HG03439 (cell line): ENCODE data around the gene C2orf78.
"Not testable (repeated sequence)": the region's sequence is repeated elsewhere in the genome, so short reads cannot be mapped to it uniquely, and the experiment has no call there.

Source experiments
- ATAC-seq: cut with Tn5 transposase; IDR thresholded peaks from one replicate; pipeline ENCODE4 v1.9.1; 2021; ENCODE audit warnings: mild to moderate bottlenecking, moderate library complexity; ENCODE audit not compliant: unreplicated experiment

The C2orf78 gene, protein sequence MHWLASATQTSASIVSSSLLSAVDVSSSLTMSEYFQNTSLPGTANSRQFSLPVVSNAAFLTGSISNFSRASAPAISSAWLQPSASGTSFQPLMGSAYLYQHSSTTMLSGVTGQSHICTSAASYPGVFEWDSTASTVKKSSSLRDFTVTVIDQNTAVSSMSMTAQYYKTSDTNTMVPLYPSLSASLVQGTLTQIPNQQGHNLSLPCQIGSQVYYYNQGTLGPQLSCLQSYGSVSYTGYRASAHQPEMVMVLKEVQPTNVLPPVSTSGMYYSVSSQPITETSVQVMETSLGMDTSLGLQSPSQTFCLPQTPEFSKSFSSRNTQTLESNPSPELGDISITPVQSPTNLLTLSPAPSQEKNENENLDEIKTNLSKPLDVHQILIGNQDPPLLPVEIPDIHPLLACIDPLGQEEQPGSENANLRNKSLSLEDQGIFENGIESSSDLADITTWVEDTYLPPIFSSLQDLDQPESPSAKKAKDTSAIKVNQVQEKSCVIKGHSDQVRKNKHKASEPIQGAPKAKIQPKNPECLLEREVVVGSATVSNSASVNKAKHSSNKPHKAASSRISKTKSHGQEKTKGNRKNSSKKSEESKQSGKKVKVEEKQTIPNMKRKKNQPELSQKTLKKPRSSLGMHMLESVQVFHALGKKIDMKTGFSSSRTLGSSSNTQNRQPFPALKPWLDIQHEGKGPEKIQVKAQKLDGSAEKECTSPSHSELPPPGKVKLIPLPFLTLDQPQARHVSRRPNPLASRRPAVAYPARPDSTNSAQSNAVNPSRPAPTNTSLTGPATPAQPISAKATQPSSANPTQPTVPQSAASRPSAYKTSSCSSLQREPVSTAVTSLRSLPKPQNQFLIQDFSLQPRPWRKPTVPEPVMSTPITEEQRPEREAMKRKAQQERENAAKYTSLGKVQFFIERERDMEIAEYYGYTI

DNA sequence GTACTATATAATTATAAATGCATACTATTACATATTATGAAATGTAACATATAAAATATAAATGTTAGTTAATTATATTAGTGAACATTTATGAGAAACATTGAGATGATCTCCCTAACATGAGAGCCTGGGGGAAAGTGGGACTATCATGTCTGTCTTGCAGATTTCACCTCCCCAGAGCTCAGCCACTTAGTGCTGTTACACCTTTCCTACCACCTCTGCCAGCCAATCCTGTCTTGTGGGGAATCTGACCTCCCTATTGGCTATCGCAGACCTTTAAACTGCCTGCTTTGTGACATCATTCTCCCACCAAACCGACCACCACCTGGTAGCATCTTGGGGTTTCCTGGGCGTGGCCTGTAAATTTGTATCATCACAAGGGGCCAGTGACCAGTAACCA is at the start of gene C2orf78:
Gene C2orf78, plus strand, starts transcription at position 301 of the 400 bp plus-strand sequence. CDS start 127 bp downstream, outside the sequence.
- not testable (repeated sequence) for ATAC-seq

DNA sequence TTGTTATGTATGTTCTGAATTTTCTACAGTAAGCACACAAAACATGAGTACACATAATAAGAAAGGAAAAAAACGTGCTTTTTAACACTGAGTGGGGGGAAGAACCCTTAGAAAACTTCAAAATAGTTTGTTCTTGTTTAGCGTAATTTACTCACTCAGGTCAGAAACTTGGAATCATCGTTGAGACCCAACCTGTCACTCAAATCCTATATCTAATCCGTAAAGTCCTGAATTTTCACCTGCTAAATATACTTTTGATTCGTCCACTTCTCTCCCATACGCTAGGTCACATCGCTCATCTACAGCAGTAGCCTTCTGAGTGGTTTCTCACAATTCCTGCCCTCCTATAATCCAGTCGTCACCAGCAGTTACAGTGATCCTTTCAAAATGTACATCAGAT is 47.6 kb upstream of the C2orf78 start:
- ATAC-seq = no peak

DNA sequence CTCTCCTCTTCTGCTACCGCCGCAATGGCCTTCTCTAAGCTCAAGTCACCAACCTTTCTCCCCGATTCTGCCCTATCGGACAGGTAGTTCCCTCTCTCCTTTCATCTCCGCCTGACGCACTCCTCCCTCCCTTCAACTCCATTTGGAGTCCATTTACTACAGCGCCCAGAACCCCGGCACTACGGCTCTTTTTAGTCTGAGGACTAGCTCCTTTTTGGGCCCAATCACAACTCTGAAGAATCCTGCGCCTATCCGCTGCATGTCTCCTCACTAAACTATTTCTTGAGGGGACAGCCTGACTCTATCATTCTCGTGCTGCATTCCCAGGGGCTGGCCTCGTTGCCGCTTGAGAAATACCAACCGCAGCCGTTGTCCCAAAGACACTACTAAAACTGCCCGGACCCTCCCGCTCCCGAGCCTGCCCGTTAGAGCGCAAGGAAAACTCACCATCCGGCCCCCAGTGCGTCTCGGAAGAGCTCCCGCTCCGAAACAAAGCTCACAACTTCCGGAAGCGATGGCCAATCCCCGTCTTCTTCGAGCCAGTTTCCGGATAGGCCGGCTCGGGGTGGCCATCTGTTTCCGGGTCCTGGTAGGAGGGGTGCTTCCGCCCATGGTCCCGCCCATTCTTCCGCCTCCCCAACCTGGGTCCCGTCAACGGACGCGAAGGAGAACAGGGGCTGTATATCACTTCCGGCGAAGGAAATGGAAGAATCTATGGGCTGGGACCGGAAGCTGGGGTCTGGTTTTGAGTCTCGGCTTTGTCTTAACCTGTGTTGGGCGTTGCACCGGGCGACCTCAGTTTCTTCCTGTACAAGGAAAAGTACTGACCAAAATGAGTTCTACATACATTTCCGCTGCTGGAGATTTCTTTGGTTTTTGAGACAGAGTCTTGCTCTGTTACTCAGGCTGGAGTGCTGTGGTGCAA is 46.9 kb upstream of the C2orf78 start, which contains the start of gene TPRKB:
Gene TPRKB, minus strand, starts transcription at position 491 of the 925 bp plus-strand sequence. CDS start 2,776 bp downstream, outside the sequence.
- peak; percentile 91 for ATAC-seq

DNA sequence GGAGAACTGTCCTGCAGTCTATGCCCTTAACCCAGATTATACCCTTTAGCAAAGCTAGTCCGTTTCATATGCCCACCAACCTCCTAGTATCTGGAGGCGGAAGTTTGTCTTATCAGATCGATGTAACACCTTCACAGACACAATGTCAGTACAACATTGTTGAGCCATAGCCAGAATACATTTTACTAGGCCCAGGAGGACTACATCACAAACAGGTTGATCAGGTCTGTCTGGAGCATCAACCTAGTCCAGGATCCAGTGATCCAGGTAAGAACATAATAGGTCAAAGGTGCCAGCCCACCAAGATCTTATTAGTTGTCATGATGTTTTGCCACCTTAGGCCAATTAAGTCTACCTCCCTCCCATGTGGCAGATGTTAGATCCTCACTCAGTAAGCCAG is 44.9 kb upstream of the C2orf78 start:
- no peak for ATAC-seq

DNA sequence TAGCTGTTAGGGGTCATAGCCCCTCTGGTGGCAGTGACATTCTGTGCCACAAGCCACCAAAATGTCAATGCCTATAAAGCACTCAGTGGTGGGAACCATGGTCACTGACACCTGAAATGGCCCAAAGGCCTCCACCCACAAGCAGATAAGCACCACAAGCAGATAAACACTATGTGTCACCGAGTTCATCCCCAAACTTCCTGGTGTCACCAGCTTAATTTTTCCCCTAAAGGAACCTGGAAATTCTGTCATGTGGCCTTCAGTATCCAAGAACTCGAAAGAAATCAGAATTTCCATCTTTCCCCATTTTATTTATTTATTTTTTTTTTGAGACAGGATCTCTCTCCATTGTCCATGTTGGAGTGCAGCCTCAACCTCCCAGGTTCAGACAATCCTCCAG is 43.2 kb upstream of the C2orf78 start:
- no peak for ATAC-seq

DNA sequence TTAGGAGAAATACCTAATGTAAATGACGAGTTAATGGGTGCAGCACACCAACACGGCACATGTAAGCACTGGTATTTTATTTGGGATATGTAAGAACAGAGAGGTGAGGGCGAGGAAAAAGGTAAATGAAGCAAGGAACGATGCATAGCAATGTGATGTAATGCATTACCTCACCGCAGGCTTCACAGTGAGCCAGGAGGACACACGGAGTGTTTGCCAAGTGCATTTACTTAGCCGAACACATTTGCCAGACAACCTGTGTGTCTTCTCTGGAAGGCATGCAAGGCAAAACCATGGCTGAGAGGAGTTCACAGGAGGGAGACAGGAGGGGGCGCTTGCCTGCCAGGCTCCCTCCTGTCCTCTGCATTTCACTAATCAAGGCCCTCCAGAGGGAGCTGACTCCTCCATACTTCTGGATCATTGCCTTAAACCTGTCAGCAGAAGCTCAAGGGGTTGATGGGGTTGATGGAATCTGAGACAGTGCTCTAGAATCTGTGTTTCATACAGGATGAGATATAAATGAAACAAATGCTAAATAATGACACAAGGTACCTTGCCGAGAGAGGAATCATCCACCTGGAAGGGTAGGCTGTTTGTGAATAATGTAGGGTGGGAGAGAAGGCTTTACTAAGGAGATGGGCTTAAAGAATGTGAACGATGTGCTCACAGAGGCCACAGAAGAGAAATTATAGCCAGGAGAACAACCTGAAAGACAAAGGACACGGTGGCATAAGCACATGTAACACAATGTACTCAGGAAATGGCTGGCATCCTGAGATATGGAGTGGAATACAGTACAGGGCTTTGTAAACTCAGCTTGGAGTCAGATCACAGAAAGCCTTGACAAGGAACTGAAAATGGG is 37.7 kb upstream of the C2orf78 start:
- ATAC-seq = no peak

DNA sequence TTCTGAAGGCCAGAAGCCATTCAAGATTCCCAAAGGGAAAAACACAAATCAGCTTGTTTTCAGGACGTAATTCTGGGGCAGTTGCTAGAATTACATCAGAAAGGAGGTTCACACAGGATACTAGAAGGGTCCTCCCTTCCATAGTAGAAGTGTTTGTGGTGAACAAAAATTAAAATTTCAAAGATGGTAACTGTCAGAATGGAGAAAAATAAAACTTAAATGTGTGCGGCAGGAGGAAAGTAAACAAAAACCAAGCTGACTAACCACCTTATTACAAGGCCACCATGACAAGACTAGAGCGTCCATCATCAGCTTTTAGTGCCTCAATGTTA is 37.1 kb upstream of the C2orf78 start:
- no peak for ATAC-seq

DNA sequence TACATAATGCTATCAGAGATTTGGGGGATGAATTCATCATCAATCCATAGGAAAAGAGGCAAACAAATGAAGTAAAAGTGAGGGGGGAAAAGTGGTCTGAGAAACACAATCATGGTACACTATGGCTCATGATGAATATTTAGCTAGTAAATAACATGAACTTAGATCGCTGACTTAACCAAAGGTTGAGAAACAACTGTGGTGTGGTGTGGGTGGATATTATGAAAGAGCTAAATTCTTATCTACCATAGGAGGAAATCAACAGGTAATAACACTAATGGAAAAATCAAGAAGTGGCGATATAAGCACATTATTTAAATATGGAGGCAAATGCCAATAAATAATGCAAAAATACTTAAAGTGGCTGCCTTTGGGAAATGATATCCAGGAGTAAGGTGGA is 34.7 kb upstream of the C2orf78 start:
- no peak for ATAC-seq

DNA sequence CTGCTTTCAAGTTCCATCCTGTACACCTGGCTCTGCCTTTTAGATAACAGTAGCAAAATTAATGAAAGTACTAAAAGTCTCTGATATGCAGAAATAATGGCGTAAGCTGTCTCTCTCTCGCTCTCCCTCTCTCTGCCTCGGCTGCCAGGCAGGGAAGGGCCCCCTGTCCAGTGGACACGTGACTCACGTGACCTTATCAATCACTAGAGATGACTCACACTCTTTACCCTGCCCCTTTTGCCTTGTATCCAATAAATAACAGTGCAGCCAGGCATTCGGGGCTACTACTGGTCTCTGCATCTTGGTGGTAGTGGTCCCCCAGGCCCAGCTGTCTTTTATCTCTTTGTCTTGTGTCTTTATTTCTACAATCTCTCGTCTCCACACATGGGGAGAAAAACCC is 29.7 kb upstream of the C2orf78 start:
- not testable (repeated sequence) for ATAC-seq

DNA sequence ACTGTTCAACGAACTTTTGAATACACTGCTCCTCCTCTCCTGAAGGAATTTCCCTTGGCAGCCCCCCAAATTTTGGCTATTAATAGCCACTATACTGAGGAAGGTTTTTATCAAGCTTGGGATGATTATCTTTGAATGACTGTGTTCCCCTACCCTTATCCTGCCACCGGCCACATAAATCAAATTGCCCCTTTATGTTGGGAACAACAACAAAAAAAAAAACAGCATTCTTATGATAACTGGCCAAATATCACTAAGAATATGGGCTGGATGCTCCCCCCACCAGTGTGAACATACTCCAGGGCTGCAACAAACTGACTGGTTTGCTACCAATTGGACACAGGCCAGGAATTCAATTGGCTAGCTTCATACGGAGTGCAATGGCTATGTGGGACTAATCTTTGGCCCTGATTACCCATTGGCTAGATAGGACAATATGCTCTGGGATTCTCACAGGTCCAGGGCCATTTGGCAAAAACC is 24.7 kb upstream of the C2orf78 start:
- no peak for ATAC-seq

DNA sequence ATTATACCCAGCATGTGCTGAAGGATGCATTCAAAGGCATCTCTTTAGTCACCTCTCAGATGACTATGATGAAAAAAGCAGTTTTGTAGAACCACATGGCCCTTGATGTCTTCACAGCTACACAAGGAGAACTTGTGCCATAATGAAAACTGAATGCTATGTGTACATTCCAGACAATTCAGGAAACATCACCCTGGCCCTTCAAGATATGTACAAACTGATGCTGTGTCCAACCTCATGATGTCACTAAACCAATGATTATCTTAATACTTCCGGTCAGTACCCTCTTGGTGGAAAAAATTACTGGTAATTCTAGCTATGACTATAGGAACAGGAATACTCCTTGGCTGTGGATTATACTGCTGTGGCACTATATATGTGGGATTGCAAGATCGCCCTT is 24.1 kb upstream of the C2orf78 start:
- no peak for ATAC-seq

DNA sequence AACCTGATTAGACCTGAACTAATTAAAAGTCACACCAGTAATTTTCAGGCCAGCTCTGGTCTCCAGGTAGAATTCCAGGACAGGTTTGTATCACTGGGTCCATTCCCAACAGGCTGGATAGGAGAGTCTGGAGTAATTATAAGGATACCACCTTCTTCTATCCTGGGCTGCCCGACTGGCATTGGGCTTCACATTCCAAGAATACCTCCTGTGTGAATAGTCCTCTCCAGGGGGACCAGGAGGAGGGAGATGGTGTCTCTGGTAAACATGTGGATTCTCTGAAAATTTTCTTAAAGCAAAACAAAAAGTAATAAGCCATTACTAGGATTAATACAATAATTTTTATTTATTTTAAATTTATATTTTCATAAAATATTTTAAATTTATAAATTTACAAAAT is 21.4 kb upstream of the C2orf78 start:
- ATAC-seq = no peak

DNA sequence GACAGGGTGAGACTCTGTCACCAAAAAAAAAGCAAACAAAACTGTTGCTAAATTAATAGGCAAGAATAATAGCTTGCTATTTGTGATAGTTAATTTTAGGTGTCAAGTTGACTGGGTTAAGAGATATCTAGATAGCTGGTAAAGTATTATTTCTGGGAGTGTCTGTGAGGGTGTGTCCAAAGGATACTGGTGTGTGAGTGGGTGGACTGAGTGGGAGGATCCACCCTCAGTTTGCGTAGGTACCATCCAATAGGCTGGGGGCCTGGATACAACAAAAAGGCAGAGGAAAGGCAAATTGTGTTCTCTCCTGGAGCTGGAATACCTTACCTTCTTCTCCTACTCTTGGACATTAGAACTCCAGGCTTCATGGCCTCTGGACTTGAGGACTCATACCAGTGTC is 19.0 kb upstream of the C2orf78 start:
- ATAC-seq = no peak

DNA sequence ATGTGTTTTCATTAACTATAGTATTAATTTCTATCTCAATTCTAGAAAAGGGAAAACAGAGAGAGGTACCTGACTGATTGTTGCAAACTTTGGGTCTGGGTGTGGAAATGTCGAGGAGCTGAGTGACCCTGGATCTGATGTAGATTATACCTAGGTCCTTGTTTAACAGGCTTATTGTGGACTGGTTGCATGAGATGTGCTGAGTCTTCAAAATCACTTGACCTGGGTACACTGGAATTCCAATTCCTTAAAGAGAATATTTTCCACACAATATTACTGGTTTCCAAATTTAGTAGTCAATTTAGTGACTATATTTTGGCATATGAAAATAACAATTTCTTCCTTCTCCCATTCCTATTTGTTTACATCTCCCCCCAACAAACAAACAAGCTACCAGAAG is 17.6 kb upstream of the C2orf78 start:
- ATAC-seq = no peak

DNA sequence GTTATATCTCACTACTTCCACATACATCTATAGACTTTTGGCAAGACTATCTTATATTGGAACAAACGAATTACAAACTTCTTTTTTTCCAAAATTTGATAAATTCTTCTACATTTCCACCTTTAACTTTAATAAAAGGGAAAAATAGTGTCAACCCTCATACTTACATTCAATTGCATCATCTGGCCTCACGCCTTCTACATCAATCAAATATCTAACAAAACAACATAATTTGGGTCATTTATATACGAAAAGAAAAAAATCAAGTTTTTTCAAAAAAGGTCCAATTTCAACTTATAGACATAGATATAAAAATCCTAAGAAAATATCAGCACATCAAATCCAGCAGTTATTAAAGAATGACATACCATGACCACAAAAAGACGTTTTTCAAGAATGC is 17.0 kb upstream of the C2orf78 start:
- ATAC-seq = no peak

DNA sequence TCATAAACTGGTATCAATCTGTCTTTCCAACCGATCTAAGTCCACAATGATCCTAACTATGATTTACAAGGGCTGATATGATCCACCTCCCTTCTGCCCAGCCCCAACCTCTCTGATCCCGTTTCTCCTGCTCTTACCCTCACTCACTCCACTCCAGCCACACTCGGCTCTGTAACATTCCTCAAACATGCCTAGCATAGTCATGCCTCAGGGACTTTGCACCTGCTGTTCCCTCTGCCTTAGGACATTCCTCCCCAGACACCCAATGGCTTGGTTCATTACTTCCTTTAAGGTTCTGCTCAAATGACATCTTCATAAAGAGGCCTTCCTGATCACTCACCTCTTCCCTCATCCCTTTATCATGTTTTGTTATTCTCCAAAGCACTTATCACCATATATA is 13.3 kb upstream of the C2orf78 start:
- no peak for ATAC-seq

DNA sequence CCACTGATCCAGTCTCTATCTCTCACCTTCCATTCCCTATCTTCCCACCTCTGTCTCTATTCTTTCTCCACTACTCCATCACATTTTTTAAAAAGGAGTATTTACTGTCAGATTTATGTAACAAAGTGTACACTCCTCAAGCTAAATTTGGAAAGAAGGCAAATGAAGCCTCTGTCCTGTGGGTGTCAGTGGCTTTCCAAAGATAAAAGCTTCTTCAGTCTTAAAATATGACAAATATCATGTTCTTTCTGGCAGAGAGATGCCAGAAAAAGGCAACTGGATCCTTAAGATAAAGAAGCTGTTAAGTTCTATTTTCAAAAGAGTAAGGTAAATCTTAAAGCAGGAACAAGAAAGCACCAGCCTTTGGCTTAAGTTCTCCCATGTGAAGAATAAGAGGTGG is 11.2 kb upstream of the C2orf78 start:
- no peak for ATAC-seq

DNA sequence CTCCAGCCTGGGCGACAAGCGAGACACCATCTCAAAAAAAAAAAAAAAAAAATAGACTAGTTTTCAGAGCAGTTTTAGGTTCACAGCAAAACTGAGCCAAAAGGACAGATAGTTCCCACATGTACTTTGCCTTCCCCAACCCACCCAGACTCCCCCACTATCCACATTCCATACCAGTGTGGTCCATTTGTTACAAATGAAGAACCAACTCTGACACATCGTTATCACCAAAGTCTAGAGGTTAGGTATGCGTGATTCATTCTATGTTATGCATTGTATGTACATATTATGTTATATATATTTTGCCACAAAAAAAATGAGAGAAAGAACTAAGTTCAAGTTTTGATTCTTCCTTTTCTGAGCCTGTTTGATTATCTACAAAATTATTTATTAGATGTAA is 7.6 kb upstream of the C2orf78 start:
- ATAC-seq = no peak

DNA sequence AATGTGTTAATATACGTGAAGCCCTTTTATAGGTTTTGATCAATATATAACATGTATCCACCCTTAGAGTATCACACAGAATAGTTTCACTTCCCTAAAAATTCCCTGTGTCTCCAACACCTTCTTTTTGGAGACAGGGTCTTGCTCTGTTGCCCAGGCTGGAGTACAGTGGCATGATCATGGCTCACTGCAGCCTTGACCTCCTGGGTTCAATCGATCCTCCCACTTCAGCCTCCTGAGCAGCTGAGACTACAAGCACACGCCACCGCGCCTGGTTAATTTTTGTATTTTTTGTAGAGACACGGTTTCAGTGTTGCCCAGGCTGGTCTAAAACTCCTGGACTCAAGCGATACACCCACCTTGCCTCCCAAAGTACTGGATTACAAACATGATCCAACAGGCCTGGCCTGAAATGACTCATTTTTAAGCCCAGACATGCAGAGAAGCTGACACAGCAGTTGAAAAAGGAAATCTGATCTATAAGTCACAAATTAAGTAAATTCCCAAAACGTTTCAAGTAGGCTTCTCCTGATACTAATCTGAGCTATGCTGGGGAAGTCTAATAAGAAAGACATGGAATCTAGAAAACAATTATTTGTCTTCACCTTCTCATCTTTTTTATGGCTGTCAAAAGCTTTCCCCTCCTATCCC is 7.0 kb upstream of the C2orf78 start:
- no peak for ATAC-seq
